Measurements from ENCODE around the gene FOXN3.

- TF ChIP-seq POLR2A (IDR thresholded peaks at IDR 0.05; ENCODE audit: low read depth, low read length) = no peak
- no peak for TF ChIP-seq SP1 (IDR thresholded peaks at IDR 0.05; ENCODE audit: low read depth, low read length)
- no peak for TF ChIP-seq MLLT1 (IDR thresholded peaks at IDR 0.05)
These were observed 12.5 kb upstream of the FOXN3 start for GRCh38 chr14:89429199-89430181.
